ENCODE measurements around the gene ZNF597. TPM values are rescaled to one million over a fixed set of nuclear protein-coding genes. Genes with fewer than 3 reads are reported as not detected.
A peak's percentile ranks its signal among the peaks of the same experiment; 100 is the strongest.

ZNF597 gene
- total RNA-seq, 1 donor: 5.6 TPM

DNA sequence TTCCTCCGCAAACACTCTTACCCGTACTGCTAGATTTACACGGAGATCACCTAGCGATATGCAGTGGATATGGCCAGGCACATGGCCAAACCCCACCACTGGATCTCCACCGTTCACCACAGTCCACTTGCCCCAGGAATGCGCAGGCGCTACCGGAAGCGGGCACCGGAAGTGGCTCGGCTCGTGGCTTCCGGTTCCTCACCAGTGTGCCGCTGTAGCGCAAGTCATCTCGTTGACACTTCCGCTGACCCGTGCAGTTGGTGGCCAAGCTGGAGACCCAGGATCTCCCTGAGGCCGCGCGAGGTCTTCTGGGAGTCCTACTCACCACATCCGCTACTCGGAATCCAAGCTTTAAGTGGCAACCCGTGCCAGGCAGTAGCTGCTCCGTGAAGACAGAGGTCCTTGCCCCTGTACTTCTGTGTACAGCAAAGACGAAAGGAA is 11.5 kb downstream of the ZNF597 start:
- peaks cover 7% of the 10 kb centered on the region for H3K4me1 ChIP-seq (ENCODE audit: insufficient read depth, low read length)
- peaks cover 6% of the 10 kb centered on the region for H3K27me3 ChIP-seq (ENCODE audit: insufficient read depth, low read length)
- no peaks in the 10 kb centered on the region for H3K9me3 ChIP-seq (ENCODE audit: low read depth, low read length)
- H3K4me3 ChIP-seq (ENCODE audit: low read length): peak overlapping the region; percentile 17

DNA sequence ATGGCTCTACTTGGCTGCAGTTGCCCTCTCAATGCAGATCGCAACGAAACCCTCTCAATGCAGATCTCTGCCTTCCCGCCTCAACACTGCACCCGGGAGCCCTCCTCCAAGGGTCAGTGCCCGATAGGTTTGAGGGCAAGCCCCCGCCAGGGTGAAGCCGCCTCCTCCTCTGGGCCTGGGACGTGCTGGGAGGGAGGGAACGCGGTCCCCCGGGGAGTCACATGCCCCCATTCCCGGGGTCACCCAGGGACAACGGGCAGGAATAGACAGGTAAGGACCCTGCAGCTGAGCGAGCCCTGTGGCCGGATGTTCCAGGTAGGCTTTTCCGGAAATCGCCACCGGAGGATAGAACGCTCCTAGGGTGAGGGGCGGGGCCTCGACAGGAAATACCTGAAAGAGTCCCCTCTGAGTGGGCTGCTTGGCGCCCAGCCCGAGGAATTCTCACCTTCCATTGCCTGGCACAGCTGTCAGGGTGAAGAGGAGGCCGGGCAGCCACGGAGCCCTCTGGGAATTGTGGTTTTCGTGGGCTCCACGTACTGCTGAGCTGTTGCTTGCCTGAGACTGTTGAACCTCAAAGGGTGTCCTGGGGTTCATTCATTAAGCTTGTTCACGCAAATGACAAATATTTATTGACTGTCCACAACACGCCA is 29.4 kb downstream of the ZNF597 start:
- H3K4me3 ChIP-seq (ENCODE audit: low read length): no peak overlapping the region
- H3K9me3 ChIP-seq (ENCODE audit: low read depth, low read length): peaks cover 21% of the 10 kb centered on the region
- no peaks in the 10 kb centered on the region for H3K4me1 ChIP-seq (ENCODE audit: insufficient read depth, low read length)
- H3K27me3 ChIP-seq (ENCODE audit: insufficient read depth, low read length): no peaks in the 10 kb centered on the region

DNA sequence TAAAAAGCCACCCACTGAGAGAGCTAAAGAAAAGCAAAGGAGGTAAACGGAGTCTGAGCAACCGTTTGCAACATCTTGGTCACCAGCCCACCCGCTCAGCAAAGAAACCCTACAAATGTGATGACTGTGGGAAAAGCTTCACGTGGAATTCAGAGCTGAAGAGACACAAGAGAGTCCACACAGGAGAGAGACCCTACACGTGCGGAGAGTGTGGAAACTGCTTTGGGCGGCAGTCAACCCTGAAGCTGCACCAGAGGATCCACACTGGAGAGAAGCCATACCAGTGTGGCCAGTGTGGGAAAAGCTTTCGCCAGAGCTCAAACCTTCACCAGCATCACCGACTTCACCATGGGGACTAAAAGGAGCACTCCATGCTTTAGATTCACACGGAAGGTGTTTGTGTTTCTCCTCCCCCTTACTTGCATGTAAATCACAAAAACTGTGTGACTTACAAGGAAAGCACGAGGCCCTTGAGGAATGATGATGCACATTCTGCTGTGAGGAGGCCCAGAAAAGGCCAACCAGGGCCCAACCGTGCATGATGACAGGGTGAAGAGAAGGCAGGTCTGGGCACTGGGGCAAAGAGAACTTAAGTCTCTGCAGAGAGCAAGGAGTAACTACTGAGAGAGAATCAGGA is 34.6 kb downstream of the ZNF597 start:
- Histone ChIP-seq H3K4me1 (ENCODE audit: insufficient read depth, low read length) (no peaks in the 10 kb centered on the region), H3K27me3 (ENCODE audit: insufficient read depth, low read length) (no peaks in the 10 kb centered on the region), H3K9me3 (ENCODE audit: low read depth, low read length) (peaks cover 50% of the 10 kb centered on the region), H3K4me3 (ENCODE audit: low read length) (no peak overlapping the region)

DNA sequence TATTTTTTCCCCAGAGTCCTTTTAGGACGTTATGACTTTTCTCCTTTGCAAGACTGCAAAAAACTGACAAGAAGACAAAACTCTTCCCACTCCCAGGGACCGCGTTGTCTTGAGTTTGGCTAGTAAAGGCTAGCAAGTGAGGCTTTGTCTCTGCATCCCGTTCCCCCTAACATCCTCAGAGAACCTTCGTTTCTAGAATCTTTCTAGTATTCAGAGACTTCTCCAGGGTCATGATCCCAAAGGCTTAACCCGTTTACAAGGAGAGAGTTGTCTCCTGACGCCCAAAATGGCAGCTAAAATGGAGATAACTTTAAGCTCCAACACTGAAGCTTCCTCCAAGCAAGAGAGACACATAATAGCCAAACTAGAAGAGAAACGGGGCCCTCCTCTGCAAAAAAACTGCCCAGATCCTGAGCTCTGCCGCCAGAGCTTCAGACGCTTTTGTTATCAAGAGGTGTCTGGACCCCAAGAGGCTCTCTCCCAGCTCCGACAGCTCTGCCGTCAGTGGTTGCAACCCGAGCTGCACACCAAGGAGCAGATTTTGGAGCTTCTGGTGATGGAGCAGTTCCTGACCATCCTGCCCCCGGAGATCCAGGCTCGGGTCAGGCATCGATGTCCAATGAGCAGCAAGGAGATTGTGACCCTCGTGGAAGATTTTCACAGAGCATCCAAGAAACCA is 41.4 kb downstream of the ZNF597 start:
- Histone ChIP-seq H3K4me1 (ENCODE audit: insufficient read depth, low read length) (peaks cover 24% of the 10 kb centered on the region), H3K27me3 (ENCODE audit: insufficient read depth, low read length) (no peaks in the 10 kb centered on the region), H3K4me3 (ENCODE audit: low read length) (peak overlapping the region; percentile 85), H3K9me3 (ENCODE audit: low read depth, low read length) (peaks cover 9% of the 10 kb centered on the region)

DNA sequence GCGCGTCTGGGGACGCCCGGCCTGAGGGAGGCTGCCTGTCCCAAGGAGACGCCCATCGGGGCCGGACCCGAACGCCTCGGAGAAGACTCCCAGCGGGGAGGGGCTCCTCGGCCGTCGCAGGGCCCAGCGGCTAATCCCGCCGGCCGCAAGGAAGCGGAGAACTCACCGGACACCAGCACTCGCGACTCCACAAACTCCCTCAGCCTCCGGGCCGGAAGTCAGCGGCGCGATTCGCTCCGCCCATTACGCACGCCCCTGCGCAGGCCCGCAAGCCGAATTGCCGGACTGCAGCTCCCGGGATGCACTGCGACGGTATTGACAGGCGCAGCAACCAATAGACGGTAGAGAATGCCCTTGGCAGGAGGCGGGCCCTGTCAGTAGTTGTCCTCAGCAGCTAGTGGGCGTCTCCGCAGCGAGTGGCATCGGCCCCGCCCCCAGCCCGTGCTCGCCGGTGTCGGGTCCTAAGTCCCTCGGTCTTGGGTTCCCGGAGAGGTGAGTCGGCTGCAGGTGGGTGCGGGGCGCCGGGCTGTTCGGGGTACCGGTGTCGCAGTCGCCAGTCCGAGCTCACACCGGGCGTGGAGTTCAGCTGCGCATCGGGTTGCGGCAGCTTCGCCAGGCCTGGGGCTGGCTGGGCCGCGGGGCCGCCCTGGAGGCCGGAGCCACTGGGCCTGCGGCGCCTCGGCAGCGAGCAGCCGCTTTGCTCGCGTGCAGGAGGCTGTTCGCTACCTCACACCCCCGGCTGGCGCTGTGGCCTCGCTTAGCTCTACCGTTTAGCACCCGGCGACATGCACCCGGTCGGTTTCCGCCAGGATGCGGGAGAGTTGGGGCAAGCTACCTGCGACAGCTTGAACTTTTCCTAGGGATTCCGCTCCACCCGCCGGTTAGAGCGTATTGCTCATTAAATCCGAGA is 42.3 kb downstream of the ZNF597 start, which contains the start of the genes ZNF174 and ZSCAN32:
TSS of gene ZNF174 (plus strand) at position 437 of the 910 bp plus-strand sequence. CDS start 790 bp downstream, outside the sequence.
TSS of gene ZSCAN32 (minus strand) at position 226 of the 910 bp plus-strand sequence. CDS start 3,447 bp downstream, outside the sequence.
- H3K4me3 ChIP-seq (ENCODE audit: low read length): peak within 1 kb of the TSS; percentile 85

DNA sequence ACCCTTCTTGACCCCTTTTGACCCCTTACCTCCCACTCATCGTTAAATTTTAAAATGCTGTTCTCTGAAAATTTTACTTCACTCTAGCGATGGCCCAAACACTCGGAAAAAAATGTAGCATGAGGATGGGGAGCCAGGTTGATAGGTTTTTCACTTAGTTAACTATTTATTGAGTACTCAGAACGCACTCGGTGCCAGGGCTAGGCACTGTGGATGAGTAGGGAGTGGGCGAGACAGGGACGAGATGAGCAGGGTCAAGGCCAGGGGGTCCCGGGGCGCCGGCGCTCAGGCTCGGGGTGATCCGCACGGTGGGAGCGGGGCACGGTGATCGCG is 42.9 kb downstream of the ZNF597 start:
- Histone ChIP-seq H3K4me1 (ENCODE audit: insufficient read depth, low read length) (peaks cover 24% of the 10 kb centered on the region), H3K4me3 (ENCODE audit: low read length) (peak overlapping the region; percentile 85), H3K27me3 (ENCODE audit: insufficient read depth, low read length) (no peaks in the 10 kb centered on the region)

More for the DNA sequence above, 42.3 kb downstream of the ZNF597 start, which contains the start of the genes ZNF174 and ZSCAN32:
- H3K4me1 ChIP-seq (ENCODE audit: insufficient read depth, low read length): peaks cover 24% of the 10 kb centered on the region
- peaks cover 1% of the 10 kb centered on the region for H3K9me3 ChIP-seq (ENCODE audit: low read depth, low read length)
- no peaks in the 10 kb centered on the region for H3K27me3 ChIP-seq (ENCODE audit: insufficient read depth, low read length)

DNA sequence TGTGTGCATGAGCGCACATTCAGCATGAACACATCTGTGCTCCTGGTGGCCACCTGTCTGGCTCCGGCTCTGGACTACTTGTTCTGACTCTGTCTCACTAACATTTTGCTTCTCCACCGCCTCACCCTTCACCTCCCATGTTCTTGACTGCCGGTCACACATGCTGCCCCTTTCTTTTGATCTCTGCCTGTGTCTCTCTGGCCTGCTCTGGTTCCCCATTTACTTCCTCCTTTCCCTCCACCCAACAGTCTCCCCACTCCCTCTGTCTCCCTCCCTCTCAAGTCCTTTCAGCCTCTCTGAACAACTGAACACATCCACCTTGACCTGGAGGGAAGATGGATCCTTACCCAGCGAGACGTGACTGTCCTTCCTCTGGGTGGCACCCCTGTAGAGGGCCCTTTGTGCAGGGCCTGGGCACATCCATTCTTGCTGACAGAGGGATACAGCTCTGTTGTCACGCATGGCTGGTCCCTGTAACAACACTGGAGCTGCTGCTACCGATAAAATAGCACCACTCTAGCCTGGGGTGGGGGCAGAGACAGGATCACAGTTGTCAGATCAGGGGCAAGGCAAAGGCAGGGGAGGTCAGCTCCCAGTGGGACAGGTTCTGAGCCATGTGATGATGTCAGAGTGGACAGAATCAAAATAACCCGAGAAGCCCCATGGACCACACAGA is 53.5 kb downstream of the ZNF597 start:
- Histone ChIP-seq H3K27me3 (ENCODE audit: insufficient read depth, low read length) (no peaks in the 10 kb centered on the region), H3K9me3 (ENCODE audit: low read depth, low read length) (peaks cover 21% of the 10 kb centered on the region), H3K4me3 (ENCODE audit: low read length) (no peak overlapping the region), H3K4me1 (ENCODE audit: insufficient read depth, low read length) (no peaks in the 10 kb centered on the region)

More for the DNA sequence above, 42.9 kb downstream of the ZNF597 start:
- no peaks in the 10 kb centered on the region for H3K9me3 ChIP-seq (ENCODE audit: low read depth, low read length)

DNA sequence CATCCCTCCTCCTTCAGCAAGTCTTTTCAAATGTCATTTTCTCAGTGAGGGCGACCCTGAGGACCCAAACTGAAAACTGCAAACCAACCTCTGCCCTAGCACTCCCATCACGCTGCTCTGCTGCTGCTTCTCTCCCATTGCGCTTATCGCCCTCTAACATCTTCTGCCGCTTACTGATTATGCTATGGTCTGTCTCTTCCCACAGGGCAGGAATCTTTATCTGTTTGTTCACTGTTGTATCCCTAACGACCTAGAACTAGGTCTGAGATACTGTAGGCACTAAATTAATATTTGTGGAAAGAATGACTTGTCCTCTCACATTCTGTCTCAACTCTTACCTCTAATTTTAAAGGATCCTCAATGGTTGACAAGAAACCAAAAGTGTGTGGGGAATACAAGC is 55.0 kb downstream of the ZNF597 start:
- Histone ChIP-seq H3K4me1 (ENCODE audit: insufficient read depth, low read length) (no peaks in the 10 kb centered on the region), H3K27me3 (ENCODE audit: insufficient read depth, low read length) (no peaks in the 10 kb centered on the region), H3K9me3 (ENCODE audit: low read depth, low read length) (peaks cover 36% of the 10 kb centered on the region), H3K4me3 (ENCODE audit: low read length) (no peak overlapping the region)

DNA sequence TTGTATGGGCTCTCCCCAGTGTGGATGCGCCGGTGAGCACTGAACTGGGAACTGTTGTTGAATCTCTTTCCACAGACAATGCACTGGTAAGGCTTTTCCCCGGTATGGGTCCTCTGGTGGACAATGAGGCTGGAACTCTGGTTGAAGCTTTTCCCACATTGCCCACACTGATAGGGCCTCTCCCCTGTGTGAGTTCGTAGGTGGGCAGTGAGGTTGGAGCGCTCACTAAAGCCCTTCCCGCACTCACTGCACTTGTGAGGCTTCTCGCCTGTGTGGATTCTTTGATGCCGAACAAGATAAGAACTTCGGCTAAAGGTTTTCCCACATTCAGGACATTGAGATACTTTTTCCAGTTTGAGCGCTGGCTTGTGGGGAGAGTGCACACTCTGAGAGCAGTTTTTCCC is 60.3 kb downstream of the ZNF597 start:
- H3K27me3 ChIP-seq (ENCODE audit: insufficient read depth, low read length): no peaks in the 10 kb centered on the region
- no peaks in the 10 kb centered on the region for H3K4me1 ChIP-seq (ENCODE audit: insufficient read depth, low read length)
- H3K9me3 ChIP-seq (ENCODE audit: low read depth, low read length): peaks cover 61% of the 10 kb centered on the region
- H3K4me3 ChIP-seq (ENCODE audit: low read length): no peak overlapping the region

Other genes starting within 250 kb of the ZNF597 start
- 4.5 TPM for gene ZNF200, start 208.3 kb downstream of the ZNF597 start, total RNA-seq
- gene MEFV, start 186.9 kb downstream of the ZNF597 start, total RNA-seq: 26.7 TPM
- 49.7 TPM for gene ZNF263, start 160.0 kb downstream of the ZNF597 start, total RNA-seq
- 3.7 TPM for gene TIGD7, start 138.1 kb downstream of the ZNF597 start, total RNA-seq
- gene ZNF75A, start 138.0 kb downstream of the ZNF597 start, total RNA-seq: 34.8 TPM
- gene OR2C1, start 87.6 kb downstream of the ZNF597 start, total RNA-seq: not detected
- gene ZSCAN32, start 42.5 kb downstream of the ZNF597 start, total RNA-seq: 8.9 TPM
- 6.0 TPM for gene ZNF174, start 42.3 kb downstream of the ZNF597 start, total RNA-seq
- 19.4 TPM for gene NAA60, start 176 bp upstream of the ZNF597 start, total RNA-seq
- not detected for gene C16orf90, start 52.0 kb upstream of the ZNF597 start, total RNA-seq
- 5.8 TPM for gene CLUAP1, start 57.5 kb upstream of the ZNF597 start, total RNA-seq
- gene NLRC3, start 133.9 kb upstream of the ZNF597 start, total RNA-seq: 25.1 TPM
- 2.5 TPM for gene SLX4, start 168.1 kb upstream of the ZNF597 start, total RNA-seq
- gene DNASE1, start 211.2 kb upstream of the ZNF597 start, total RNA-seq: 5.7 TPM

All from mononuclear cell (primary cell).